Stimulated activated CD8-positive, alpha-beta memory T cell treated with anti-CD3 and anti-CD28 coated beads, Interleukin-4, amount 100 ng/mL, for 1 hour (primary cell): ENCODE measurements around the gene RNF157.
"Not testable (repeated sequence)": the region's sequence is repeated elsewhere in the genome, so short reads cannot be mapped to it uniquely, and the experiment has no call there.

ENCODE experiments used
- DNase-seq, 2 donors: peaks; one replicate each; pipeline ENCODE4 v3.0.0-alpha.2; 2020; ENCODE audit warnings: low read depth in 2 of 2, low spot score in 1 of 2

RNF157 gene

GRCh38 chr17:76270770-76271668 is 30.7 kb upstream of the RNF157 start:
- no peak for DNase-seq

- no peak for DNase-seq
These were observed 29.9 kb upstream of the RNF157 start for GRCh38 chr17:76270127-76270592.

- DNase-seq = no peak
These were observed 29.0 kb upstream of the RNF157 start for GRCh38 chr17:76268991-76269981.

GRCh38 chr17:76268015-76268749 is 27.9 kb upstream of the RNF157 start:
- DNase-seq = no peak

- not testable (repeated sequence) for DNase-seq
These were observed 27.3 kb upstream of the RNF157 start for GRCh38 chr17:76267581-76268001.

- DNase-seq = no peak
These were observed 26.8 kb upstream of the RNF157 start for GRCh38 chr17:76267051-76267576.

GRCh38 chr17:76266244-76266938 is 26.1 kb upstream of the RNF157 start:
- no peak for DNase-seq

- DNase-seq = no peak
These were observed 25.4 kb upstream of the RNF157 start for GRCh38 chr17:76265624-76266243.

GRCh38 chr17:76264755-76265623 is 24.7 kb upstream of the RNF157 start, which contains the start of gene UBALD2:
UBALD2 (plus strand) TSS chr17:76265348; CDS start chr17:76265506, 158 bp downstream.
- peak; percentile 98 for DNase-seq

GRCh38 chr17:76264425-76264754 is 24.1 kb upstream of the RNF157 start:
- no peak for DNase-seq

- DNase-seq = no peak
These were observed 23.6 kb upstream of the RNF157 start for GRCh38 chr17:76263896-76264295.

GRCh38 chr17:76262732-76263344 is 22.5 kb upstream of the RNF157 start:
- DNase-seq = no peak

GRCh38 chr17:76261421-76262215 is 21.3 kb upstream of the RNF157 start:
- no peak for DNase-seq

- no peak for DNase-seq
These were observed 20.4 kb upstream of the RNF157 start for GRCh38 chr17:76260669-76261068.

- no peak for DNase-seq
These were observed 19.9 kb upstream of the RNF157 start for GRCh38 chr17:76260220-76260619.

- not testable (repeated sequence) for DNase-seq
These were observed 16.2 kb upstream of the RNF157 start for GRCh38 chr17:76256430-76257050.
